Measurements from ENCODE around the gene GAS6.

DNA sequence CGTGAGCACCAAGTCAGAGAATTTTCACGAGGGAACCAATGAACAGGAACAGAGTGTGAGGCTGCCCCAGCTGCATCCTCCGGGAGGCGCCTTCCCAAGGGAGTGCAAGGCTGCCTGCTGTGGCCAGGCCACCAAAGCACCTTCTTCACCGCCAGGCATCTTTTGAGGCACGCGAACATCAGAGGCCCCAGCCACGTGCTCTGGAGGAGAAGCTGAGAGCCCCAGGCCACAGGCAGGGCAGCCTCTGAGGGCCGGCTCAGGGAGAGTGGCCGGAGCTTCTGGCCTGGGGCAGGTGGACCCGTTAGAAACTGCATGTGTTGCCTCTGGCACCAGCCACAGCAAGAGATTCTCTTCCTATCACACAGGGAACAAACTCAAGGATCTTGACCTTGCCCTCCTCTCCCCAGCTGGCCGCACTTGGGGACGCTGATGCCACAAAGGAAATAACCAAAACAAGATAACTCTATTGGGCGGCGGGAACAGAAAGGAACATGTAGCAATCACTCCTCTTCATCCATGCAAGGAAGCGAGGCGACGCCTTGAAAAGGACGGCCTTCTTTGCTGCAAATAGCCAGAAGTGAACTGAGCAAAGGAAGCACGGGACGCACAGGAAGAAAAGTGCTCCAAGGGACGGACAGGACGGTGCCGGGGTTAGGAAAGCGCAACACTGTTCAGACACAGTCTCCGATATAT is 19.9 kb downstream of the GAS6 start:
- TF ChIP-seq, protein P1, sequence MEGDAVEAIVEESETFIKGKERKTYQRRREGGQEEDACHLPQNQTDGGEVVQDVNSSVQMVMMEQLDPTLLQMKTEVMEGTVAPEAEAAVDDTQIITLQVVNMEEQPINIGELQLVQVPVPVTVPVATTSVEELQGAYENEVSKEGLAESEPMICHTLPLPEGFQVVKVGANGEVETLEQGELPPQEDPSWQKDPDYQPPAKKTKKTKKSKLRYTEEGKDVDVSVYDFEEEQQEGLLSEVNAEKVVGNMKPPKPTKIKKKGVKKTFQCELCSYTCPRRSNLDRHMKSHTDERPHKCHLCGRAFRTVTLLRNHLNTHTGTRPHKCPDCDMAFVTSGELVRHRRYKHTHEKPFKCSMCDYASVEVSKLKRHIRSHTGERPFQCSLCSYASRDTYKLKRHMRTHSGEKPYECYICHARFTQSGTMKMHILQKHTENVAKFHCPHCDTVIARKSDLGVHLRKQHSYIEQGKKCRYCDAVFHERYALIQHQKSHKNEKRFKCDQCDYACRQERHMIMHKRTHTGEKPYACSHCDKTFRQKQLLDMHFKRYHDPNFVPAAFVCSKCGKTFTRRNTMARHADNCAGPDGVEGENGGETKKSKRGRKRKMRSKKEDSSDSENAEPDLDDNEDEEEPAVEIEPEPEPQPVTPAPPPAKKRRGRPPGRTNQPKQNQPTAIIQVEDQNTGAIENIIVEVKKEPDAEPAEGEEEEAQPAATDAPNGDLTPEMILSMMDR (IDR thresholded peaks at IDR 0.05) = no peak
- no peak for TF ChIP-seq POLR2A (IDR thresholded peaks at IDR 0.05)

All from uterus (tissue), 2 donors.